Dedifferentiated amniotic fluid mesenchymal stem cell (primary cell): Measurements from ENCODE around the gene CRB1.
A peak's percentile ranks its signal among the peaks of the same experiment; 100 is the strongest.
"Not testable (repeated sequence)": the region's sequence is repeated elsewhere in the genome, so short reads cannot be mapped to it uniquely, and the experiment has no call there.

Experiments
- DNase-seq: peaks from one replicate; pipeline ENCODE4 v3.0.0-alpha.2; 2016; ENCODE audit errors: extremely low spot score

Gene CRB1

DNA sequence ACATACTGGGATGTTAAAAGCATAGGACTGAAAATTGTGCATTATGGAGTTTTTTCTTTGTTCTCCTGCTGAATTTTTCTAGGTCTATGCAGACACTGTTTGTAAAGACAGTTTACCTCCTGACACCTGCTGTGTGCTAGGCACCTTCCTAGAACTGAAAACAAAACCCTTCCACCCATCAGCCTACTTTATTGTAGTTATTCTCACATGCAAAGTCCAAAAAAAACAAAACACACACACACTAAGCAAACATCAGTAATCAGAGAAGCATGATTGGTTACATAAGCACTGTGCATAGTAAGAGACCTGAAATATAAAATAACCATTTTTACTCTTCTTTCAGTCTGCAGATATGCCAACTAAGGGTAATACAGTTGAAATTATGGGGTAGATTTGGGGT lies 195.1 kb downstream of the CRB1 start:
- DNase-seq = no peak

DNA sequence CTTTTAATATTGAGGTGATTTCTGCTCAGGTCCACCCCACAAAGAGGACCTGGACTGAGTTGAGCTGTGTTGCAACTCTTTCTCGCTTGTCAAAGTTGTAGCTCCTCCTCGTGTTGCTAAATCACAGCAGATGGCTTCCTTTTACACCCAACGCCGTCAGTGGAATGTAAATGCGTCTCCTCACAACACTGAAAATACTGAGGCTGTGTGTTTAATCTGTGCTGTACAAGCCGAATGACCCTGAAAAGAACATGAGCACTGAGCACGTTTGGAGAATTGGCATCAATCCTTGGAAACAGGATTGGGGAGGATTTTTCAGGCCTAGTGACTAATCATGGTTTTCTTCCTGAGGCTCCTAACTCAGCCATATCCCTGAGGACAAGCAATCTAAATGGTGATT lies 196.0 kb downstream of the CRB1 start:
- peak; percentile 33 for DNase-seq

- DNase-seq = no peak
These were observed 197.7 kb downstream of the CRB1 start for GRCh38 chr1:197465528-197466327.

GRCh38 chr1:197466813-197467212 lies 198.8 kb downstream of the CRB1 start:
- DNase-seq = no peak

- DNase-seq = peak; percentile 42
These were observed 199.8 kb downstream of the CRB1 start for GRCh38 chr1:197467881-197468280.

DNA sequence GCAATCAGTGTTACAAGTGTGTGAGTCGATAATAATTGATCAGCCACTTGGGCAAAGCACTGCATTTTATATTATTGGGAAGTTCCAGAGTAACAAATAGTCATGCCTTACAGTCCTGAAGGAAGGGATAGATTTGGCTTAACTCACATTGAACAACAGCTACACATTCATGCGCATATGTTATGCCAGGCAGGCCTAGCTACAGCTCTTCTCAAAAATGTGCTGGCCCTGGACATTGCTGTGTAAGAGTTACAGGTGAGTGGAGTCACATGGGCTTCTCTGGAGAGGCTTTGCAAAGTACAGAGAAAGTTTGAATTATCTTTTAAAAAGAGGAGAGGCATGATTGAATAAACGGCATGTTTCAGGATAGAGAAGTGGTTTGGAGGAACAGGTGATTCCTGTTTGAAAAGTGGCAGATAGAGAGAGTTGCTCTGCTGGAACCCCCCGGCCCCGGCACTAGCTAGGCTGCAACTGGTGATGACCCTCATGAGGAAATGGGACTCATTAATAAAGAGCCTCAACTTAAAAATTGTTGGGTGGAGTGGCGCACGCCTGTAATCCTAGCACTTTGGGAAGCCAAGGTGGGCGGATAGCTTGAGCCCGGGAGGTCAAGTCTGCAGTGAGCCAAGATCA lies 200.6 kb downstream of the CRB1 start:
- DNase-seq = no peak

GRCh38 chr1:197469620-197470210 lies 201.7 kb downstream of the CRB1 start:
- no peak for DNase-seq

DNA sequence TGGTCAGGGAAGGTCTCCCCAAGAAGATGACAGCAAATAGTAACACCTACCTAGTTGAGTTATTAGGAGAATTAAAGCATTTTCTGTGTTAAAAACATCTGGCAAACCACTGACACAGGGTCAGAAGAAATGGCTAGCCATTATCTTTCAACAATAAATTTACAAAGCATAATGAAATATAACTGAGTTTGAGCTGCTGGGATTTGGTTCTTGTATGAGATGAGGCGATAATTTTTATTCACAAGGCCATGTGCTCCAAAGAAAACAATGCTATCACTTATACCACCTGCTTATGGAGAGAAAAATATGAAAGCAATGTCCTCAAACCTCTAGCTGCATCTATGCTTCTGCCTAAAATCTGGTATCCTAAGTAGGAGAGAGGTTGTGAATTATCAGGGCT lies 202.3 kb downstream of the CRB1 start:
- no peak for DNase-seq

DNA sequence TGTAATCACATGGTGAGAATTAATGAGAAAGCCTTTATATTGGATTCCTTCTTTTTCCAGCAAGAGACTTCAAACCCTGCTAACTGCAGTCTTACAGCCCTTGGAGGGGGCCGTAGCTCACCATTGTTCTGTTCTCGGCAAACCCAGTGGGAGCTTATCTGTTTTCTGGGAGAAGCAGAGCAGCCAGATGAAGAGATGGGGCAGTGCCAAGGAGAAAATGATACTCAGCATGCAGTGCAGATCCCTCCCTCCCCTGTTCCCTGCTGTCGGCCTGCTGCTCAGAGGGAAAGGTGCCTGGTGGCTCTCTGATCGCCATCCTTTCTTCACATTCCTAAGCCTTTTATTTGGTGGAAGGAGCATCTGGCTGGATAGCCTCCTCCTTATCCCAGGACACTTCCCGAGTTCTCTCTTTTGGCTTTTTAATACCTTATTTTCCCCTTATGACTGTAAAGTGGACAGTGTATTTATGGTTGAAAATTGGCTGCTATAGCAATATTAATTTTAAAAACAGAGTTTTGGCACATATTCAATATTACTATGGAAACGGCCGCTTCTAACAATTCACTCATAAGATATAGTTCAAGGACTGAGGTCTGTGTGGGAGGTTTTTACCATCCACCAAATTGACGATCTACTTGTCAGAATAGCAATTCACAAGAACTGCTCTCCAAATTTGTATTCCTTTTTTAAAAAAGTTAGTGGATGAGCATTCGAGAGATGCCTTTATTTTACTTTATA lies 203.4 kb downstream of the CRB1 start:
- DNase-seq = no peak

- no peak for DNase-seq
These were observed 204.1 kb downstream of the CRB1 start for GRCh38 chr1:197472141-197472540.

- DNase-seq = no peak
These were observed 212.4 kb downstream of the CRB1 start for GRCh38 chr1:197480446-197480845.

DNA sequence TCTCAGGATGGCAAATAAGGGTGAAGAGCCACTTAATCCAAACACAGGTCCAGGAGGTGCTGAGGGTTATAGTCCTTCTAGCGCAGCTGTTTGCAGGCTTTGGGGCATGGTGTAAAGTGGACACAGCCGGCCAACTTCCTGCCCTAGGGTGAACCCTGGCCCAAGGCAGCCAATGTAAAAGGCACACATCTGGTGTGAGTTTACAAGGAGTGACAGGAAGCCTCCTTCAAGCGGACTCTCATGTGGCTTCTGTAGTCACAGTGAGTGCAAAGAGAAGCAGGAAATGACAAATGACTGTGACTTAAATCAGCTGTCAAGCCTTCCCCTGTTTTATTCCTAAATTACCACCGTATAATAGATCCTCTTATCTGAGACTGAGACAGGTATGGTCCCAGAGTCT lies 213.0 kb downstream of the CRB1 start:
- no peak for DNase-seq

- no peak for DNase-seq
These were observed 217.7 kb downstream of the CRB1 start for GRCh38 chr1:197485790-197486189.

GRCh38 chr1:197486946-197487345 lies 218.9 kb downstream of the CRB1 start:
- DNase-seq = no peak

DNA sequence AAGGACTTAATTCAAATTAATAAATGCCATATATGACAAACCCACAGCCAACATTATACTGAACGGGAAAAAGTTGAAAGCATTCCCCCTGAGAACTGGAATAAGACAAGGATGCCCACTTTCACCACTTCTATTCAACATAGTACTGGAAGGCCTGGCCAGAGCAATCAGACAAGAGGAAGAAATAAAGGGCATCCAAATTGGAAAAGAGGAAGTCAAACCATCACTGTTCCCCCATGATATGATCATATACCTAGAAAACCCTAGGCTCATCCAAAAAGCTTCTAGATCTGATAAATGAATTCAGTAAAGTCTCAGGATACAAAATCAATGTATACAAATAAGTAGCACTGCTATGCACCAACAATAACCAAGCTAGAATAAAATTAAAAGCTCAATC lies 223.5 kb downstream of the CRB1 start:
- DNase-seq = not testable (repeated sequence)

GRCh38 chr1:197496722-197497121 lies 228.7 kb downstream of the CRB1 start:
- DNase-seq = no peak

DNA sequence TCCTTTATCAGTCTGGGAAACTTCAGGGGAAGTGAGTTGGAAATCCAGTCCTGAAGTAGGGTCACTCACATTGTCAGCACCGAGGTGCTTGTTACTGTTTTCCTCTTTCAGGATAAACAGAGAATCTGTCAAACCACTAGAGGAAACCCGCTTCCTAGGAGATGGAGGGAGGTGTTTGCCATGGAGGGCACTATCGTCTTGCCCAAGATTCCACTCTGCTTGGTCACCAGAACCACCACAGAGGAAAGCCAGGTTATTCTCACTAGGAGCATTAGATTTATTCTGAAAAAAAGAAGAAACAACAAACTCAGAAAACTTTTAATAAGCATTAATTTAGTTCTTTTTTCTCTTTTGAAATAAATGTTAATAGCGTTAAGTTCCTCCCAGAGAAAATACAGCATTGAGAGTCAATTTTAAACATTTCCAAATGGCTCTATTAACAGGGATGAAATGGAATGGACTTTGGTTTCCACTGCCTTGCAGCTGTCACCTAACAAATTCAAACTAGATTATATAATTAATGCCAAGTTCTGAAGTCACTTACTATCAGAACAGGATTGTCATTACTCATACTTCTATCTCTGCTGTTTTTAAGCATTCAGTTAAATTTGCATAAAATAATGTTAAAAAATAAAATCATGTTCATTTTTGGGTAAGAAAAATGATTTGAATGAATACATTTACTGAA lies 242.8 kb downstream of the CRB1 start:
- no peak for DNase-seq

GRCh38 chr1:197515421-197515820 lies 247.4 kb downstream of the CRB1 start:
- DNase-seq = no peak

DNA sequence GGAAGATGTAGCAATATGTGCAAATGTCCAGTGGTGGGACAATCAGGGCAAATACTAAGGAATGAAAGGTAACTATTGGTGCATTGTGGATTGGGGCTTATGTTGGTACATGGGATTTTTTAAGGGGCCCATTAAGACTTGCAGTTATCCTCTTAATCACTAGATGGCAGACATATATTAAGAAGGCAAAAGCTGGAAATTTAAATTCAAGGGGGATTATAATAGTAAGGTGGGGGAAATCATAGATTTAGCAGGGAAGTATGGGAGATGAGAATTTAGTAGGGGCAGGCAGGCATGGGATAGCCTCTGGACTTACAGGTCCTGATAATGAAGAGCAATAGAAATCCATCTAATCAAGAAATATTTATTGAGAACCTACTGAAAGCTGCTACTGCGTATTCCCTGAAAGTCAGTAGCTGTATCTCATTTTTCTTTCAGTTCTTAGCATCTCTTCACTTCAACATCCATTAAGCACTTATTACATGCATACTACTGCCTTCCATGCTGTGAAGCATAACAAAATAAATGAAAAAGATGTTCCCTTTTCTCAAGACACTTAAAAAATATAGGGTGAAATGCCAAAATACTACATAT lies 251.8 kb downstream of the CRB1 start:
- no peak for DNase-seq

DNA sequence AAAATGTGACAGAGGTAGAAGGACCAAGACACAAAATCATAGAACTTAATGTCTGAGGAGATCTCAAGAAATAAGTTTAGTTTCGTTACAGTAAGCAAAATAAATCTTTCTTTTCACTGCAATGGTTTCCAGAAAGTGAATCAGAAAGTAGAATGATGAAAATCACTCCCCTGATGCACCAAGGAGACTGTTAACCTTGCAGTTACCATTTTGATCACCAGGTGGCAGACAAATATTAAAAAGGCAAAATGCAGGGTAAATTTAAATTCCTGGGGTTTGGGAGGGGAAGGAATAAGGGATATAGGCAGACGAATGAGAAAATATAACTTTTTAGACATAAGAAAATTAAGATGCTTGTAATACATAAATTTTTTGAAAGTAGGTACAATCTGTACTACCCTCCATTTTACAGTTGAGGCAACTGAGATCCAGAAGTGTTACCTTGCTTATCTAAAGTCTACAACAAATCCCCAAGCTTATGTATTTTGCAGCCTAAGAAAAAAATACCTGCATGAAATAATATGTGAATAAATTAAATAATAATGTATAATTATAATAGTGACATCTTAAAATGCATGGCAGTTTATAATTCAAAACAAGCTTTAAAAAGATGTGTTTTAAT lies 253.2 kb downstream of the CRB1 start:
- DNase-seq = peak; percentile 60
